ENCODE results near the gene FEM1B. TPM values are rescaled to one million over a fixed set of nuclear protein-coding genes. Genes with fewer than 3 reads are reported as not detected.
"Not testable (repeated sequence)": the region's sequence is repeated elsewhere in the genome, so short reads cannot be mapped to it uniquely, and the experiment has no call there.

FEM1B gene
- polyA plus RNA-seq, 2 of the 4 experiments (the other 2 are of a cell fraction): 19.5 to 59.1 TPM

DNA sequence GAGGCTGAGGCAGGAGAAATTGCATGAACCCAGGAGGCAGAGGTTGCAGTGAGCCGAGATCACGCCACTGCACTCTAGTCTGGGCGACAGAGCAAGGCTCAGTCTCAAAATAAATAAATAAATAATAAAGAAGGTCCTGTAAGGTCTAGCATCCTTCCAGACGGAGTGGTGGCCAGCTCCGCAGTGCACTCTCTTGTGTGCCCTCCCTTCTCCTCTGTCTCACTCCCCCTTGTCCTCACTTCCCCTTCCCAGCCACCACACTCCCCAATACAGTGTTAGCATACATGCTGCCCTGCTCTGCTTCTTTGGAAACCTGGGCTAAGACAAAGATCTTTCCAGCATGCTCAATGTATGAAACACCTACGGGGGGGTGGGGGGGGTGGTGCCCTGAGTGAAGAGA, 44.6 kb upstream of the FEM1B start:
- no peak for DNase-seq (ENCODE audit: low read depth in 1 of 2, low spot score in 1 of 2)
- ChIA-PET POLR2A (no interaction called here), CTCF (interaction anchor here (0.6 to 1.2 kb wide), 2 partner anchors 20 to 1244 kb away, joined by 3 to 4 read pairs; no protein-coding TSS in a partner anchor)
- ATAC-seq: no peak
- 86% methylated on average over 6 of the region's 6 CpGs for WGBS (ENCODE audit: missing lambda C conversion rate)
- TF ChIP-seq BHLHE40 (IDR thresholded peaks at IDR 0.05; ENCODE audit: low read depth, low read length): no peak
- no peak for TF ChIP-seq CHD2 (IDR thresholded peaks at IDR 0.05; ENCODE audit: low read length, partially characterized antibody)
- TF ChIP-seq, protein P1, sequence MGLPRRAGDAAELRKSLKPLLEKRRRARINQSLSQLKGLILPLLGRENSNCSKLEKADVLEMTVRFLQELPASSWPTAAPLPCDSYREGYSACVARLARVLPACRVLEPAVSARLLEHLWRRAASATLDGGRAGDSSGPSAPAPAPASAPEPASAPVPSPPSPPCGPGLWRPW (IDR thresholded peaks at IDR 0.05): no peak
- TF ChIP-seq EHF (CRISPR knock-in tag; IDR thresholded peaks at IDR 0.05): no peak
- TF ChIP-seq, protein P2, sequence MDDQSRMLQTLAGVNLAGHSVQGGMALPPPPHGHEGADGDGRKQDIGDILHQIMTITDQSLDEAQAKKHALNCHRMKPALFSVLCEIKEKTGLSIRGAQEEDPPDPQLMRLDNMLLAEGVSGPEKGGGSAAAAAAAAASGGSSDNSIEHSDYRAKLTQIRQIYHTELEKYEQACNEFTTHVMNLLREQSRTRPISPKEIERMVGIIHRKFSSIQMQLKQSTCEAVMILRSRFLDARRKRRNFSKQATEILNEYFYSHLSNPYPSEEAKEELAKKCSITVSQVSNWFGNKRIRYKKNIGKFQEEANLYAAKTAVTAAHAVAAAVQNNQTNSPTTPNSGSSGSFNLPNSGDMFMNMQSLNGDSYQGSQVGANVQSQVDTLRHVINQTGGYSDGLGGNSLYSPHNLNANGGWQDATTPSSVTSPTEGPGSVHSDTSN (IDR thresholded peaks at IDR 0.05): no peak
- no peak for TF ChIP-seq RAD21 (conservative IDR thresholded peaks at IDR 0.05 in 1 of 2, IDR thresholded peaks at IDR 0.05 in 1 of 2)
- TF ChIP-seq, protein P3, sequence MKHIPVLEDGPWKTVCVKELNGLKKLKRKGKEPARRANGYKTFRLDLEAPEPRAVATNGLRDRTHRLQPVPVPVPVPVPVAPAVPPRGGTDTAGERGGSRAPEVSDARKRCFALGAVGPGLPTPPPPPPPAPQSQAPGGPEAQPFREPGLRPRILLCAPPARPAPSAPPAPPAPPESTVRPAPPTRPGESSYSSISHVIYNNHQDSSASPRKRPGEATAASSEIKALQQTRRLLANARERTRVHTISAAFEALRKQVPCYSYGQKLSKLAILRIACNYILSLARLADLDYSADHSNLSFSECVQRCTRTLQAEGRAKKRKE (CRISPR knock-in tag; IDR thresholded peaks at IDR 0.05; ENCODE audit: low read depth): no peak
- no peak for TF ChIP-seq RNF2 (IDR thresholded peaks at IDR 0.05; ENCODE audit: borderline replicate concordance, low read depth)
- TF ChIP-seq, protein P4, sequence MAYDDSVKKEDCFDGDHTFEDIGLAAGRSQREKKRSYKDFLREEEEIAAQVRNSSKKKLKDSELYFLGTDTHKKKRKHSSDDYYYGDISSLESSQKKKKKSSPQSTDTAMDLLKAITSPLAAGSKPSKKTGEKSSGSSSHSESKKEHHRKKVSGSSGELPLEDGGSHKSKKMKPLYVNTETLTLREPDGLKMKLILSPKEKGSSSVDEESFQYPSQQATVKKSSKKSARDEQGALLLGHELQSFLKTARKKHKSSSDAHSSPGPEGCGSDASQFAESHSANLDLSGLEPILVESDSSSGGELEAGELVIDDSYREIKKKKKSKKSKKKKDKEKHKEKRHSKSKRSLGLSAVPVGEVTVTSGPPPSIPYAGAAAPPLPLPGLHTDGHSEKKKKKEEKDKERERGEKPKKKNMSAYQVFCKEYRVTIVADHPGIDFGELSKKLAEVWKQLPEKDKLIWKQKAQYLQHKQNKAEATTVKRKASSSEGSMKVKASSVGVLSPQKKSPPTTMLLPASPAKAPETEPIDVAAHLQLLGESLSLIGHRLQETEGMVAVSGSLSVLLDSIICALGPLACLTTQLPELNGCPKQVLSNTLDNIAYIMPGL (CRISPR knock-in tag; IDR thresholded peaks at IDR 0.05; ENCODE audit: borderline replicate concordance): no peak
- no peak for TF ChIP-seq GATA3 (IDR thresholded peaks at IDR 0.05; ENCODE audit: borderline replicate concordance)
- TF ChIP-seq, protein P5, sequence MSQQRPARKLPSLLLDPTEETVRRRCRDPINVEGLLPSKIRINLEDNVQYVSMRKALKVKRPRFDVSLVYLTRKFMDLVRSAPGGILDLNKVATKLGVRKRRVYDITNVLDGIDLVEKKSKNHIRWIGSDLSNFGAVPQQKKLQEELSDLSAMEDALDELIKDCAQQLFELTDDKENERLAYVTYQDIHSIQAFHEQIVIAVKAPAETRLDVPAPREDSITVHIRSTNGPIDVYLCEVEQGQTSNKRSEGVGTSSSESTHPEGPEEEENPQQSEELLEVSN (IDR thresholded peaks at IDR 0.05; ENCODE audit: borderline replicate concordance, low read depth): no peak
- no peak for TF ChIP-seq FOSB (CRISPR knock-in tag; IDR thresholded peaks at IDR 0.05)
- TF ChIP-seq CBX8 (IDR thresholded peaks at IDR 0.05): no peak
- no peak for TF ChIP-seq RCOR1 (IDR thresholded peaks at IDR 0.05; ENCODE audit: low read depth, low read length)
- TF ChIP-seq NFE2L2 (conservative IDR thresholded peaks at IDR 0.05; ENCODE audit: low read length): no peak
- TF ChIP-seq JUN (IDR thresholded peaks at IDR 0.05): no peak
- Histone ChIP-seq H3K4me3 (no peak overlapping the region), H3K9me3 (no peaks in the 10 kb centered on the region), H3K4me2 (peak overlapping the region; percentile 27; the same call in 1 of the 3 replicates), H3K27ac (no peak overlapping the region), H3K4me1 (peaks cover 17% of the 10 kb centered on the region)
- FAIRE-seq: no peak

DNA sequence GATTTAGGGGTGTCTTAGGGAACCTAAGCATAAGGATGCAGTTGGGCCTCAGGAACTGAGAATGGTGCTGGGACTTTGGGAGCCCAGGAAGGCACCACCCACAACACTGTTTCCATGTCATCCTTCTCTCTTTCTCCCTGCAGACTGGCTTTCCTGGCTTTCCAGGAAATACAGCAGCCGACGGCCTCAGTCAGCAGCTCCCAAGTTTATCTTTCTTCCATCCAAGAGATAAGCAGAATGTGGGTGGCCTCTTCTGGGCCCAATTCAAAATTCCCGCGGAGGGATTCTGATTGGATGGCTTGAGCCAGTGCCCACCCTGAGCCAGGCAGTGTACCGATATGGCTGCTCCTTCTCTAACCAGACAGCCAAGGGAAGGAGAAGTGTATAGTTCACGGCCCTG, 43.5 kb upstream of the FEM1B start:
- Histone ChIP-seq H3K27ac (no peak overlapping the region), H3K4me2 (no peak overlapping the region), H3K4me1 (peaks cover 11% of the 10 kb centered on the region), H3K4me3 (no peak overlapping the region), H3K9me3 (no peaks in the 10 kb centered on the region)
- DNase-seq (ENCODE audit: low read depth in 1 of 2, low spot score in 1 of 2) (no peak), FAIRE-seq (no peak), ATAC-seq (no peak)
- ChIA-PET POLR2A (no interaction called here), CTCF (interaction anchor here (1.2 to 1.4 kb wide), 2 partner anchors 23 kb away, joined by 3 to 4 read pairs; no protein-coding TSS in a partner anchor)
- 93% methylated on average over 6 of the region's 6 CpGs for WGBS (ENCODE audit: missing lambda C conversion rate)
- TF ChIP-seq, protein P5 (IDR thresholded peaks at IDR 0.05; ENCODE audit: borderline replicate concordance, low read depth): no peak

DNA sequence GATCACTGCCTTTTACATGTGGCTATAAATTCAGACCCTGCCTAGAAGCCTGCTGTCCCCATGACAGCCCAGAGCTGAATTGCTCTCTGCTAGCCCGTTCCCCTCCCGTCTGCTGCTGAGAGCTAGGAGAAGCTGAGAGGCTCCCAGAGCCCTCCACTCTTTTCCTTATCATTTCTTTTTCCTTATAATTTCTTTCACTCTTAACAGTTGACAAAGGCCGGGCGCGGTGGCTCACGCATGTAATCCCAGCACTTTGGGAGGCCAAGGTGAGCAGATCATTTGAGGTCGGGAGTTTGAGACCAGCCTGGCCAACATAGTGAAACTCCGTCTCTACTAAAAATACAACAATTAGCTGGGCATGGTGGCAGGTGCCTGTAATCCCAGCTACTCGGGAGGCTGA, 43.0 kb upstream of the FEM1B start:
- H3K4me2 ChIP-seq; H3K9me3 ChIP-seq; H3K27ac ChIP-seq; H3K4me3 ChIP-seq; POLR2A ChIA-PET; ATAC-seq; FAIRE-seq; DNase-seq (ENCODE audit: low read depth in 1 of 2, low spot score in 1 of 2): not testable (repeated sequence)
- H3K4me1 ChIP-seq: peaks cover 11% of the 10 kb centered on the region
- CTCF ChIA-PET: interaction anchor here (1.0 to 2.2 kb wide), 5 partner anchors 19 to 72 kb away, joined by 3 to 6 read pairs (median 4); no protein-coding TSS in a partner anchor
- 90% methylated on average over 9 of the region's 9 CpGs for WGBS (ENCODE audit: missing lambda C conversion rate)
